HepG2 (cell line): ENCODE results near the gene RPTOR. TPM values are rescaled to one million over a fixed set of nuclear protein-coding genes. Genes with fewer than 3 reads are reported as not detected.

Experiments
- AKAP8 ChIP-seq: sonication (generic); formaldehyde crosslinking; IDR thresholded peaks from 2 replicates; pipeline ENCODE4 v1.5.1; 2020; ENCODE audit warnings: mild to moderate bottlenecking, missing genetic modification reagents
- CENPT ChIP-seq: sonication (generic); formaldehyde crosslinking; IDR thresholded peaks from 2 replicates; pipeline ENCODE4 v1.8.0; 2022; ENCODE audit warnings: low read depth, mild to moderate bottlenecking, moderate library complexity, missing genetic modification reagents
- DMTF1 ChIP-seq: sonication (generic); formaldehyde crosslinking; IDR thresholded peaks from 2 replicates; pipeline ENCODE4 v1.4.0; 2020; ENCODE audit warnings: mild to moderate bottlenecking, missing genetic modification reagents
- MEIS1 ChIP-seq: sonication (generic); formaldehyde crosslinking; IDR thresholded peaks from 2 replicates; pipeline ENCODE4 v1.9.0; 2021; ENCODE audit warnings: mild to moderate bottlenecking, missing genetic modification reagents, moderate library complexity, borderline replicate concordance
- PHF21A ChIP-seq: sonication (generic); formaldehyde crosslinking; IDR thresholded peaks from 2 replicates; pipeline ENCODE4 v1.5.0; 2020; ENCODE audit warnings: mild to moderate bottlenecking, missing genetic modification reagents
- SMAD3 ChIP-seq: sonication (generic); formaldehyde crosslinking; IDR thresholded peaks from 2 replicates; pipeline ENCODE4 v1.4.0; 2020; ENCODE audit warnings: missing genetic modification reagents
- TSC22D2 ChIP-seq: sonication (generic); formaldehyde crosslinking; IDR thresholded peaks from 2 replicates; pipeline ENCODE4 v1.5.1; 2020; ENCODE audit warnings: missing genetic modification reagents, mild to moderate bottlenecking, borderline replicate concordance
- XBP1 ChIP-seq: sonication (generic); formaldehyde crosslinking; IDR thresholded peaks from 2 replicates; pipeline ENCODE4 v1.5.0; 2020; ENCODE audit warnings: missing genetic modification reagents
- ZIK1 ChIP-seq: sonication (generic); formaldehyde crosslinking; IDR thresholded peaks from 2 replicates; pipeline ENCODE4 v1.5.0; 2020; ENCODE audit warnings: mild to moderate bottlenecking, low read depth, missing genetic modification reagents, borderline replicate concordance
- ZMAT5 ChIP-seq: sonication (generic); formaldehyde crosslinking; IDR thresholded peaks from 2 replicates; pipeline ENCODE4 v1.5.0; 2020; ENCODE audit warnings: mild to moderate bottlenecking, low read depth, missing genetic modification reagents, borderline replicate concordance
- ZNF282 ChIP-seq: fragments of 450-650 bp; IDR thresholded peaks from 2 replicates; pipeline ENCODE4 v1.6.1; 2018; ENCODE audit not compliant: partially characterized antibody
- ZNF317 ChIP-seq: sonication (generic); formaldehyde crosslinking; IDR thresholded peaks from 2 replicates; pipeline ENCODE4 v1.5.0; 2020; ENCODE audit warnings: mild to moderate bottlenecking, missing genetic modification reagents
- ZNF318 ChIP-seq: sonication (generic); formaldehyde crosslinking; IDR thresholded peaks from 2 replicates; pipeline ENCODE4 v1.4.0; 2020; ENCODE audit warnings: mild to moderate bottlenecking, missing genetic modification reagents
- ZNF335 ChIP-seq: sonication (generic); formaldehyde crosslinking; IDR thresholded peaks from 2 replicates; pipeline ENCODE4 v1.4.0; 2020; ENCODE audit warnings: missing genetic modification reagents
- ZNF451 ChIP-seq: sonication (generic); formaldehyde crosslinking; IDR thresholded peaks from 2 replicates; pipeline ENCODE4 v1.5.0; 2020; ENCODE audit warnings: mild to moderate bottlenecking, missing genetic modification reagents
- ZNF557 ChIP-seq: sonication (generic); formaldehyde crosslinking; IDR thresholded peaks from 2 replicates; pipeline ENCODE4 v1.4.0; 2020; ENCODE audit warnings: missing genetic modification reagents
- ZNF569 ChIP-seq: sonication (generic); formaldehyde crosslinking; IDR thresholded peaks from 2 replicates; pipeline ENCODE4 v1.5.0; 2020; ENCODE audit warnings: mild to moderate bottlenecking, missing genetic modification reagents, moderate library complexity, borderline replicate concordance
- ZNF747 ChIP-seq: sonication (generic); formaldehyde crosslinking; IDR thresholded peaks from 2 replicates; pipeline ENCODE4 v1.8.1; 2023; ENCODE audit warnings: missing genetic modification reagents, mild to moderate bottlenecking, borderline replicate concordance
- polyA plus RNA-seq, 8 experiments: library from polyadenylated mRNA; depleted of rRNA in 3 of 8; stranded (reverse) in 7 of 8; unstranded in 1 of 8; fragments of >200 nt; fragmentation: Illumina TruSeq in 4 of 8; extraction: Trizol in 4 of 8; gene quantifications; 2 replicates each; pipeline versions ENCODE4 v1.2.1 to v1.2.3, GENCODE V29; 2011 to 2016; ENCODE audit warnings: low read depth in 4 of 8, missing spikeins in 1 of 8, mixed read lengths in 1 of 8; ENCODE audit not compliant: insufficient read depth in 1 of 8
- total RNA-seq, 5 experiments: library from RNA; depleted of rRNA; stranded (reverse); fragments of >200 nt; fragmentation: Illumina TruSeq; extraction: Trizol; gene quantifications; 2 replicates each; pipeline ENCODE4 v1.2.3, GENCODE V29; 2016; ENCODE audit warnings: low read depth in 1 of 5

The RPTOR gene
- total and polyA plus RNA-seq, 2 of the 13 experiments (the other 11 are each of a cell fraction or from before 2014, with no cell fraction given), result 6.6 to 25.3 TPM

GRCh38 chr17:80694085-80694991, 149.7 kb downstream of the RPTOR start (continued):
- no peak for TF ChIP-seq DMTF1
- no peak for TF ChIP-seq ZNF747 (CRISPR knock-in tag)
- 0 out of 2 replicates have a peak, but pooled peaks have one; percentile 39 for TF ChIP-seq AKAP8 (CRISPR knock-in tag)
- no peak for TF ChIP-seq ZMAT5 (CRISPR knock-in tag)
- no peak for TF ChIP-seq ZNF317 (CRISPR knock-in tag)
- no peak for TF ChIP-seq ZNF451
- 0 out of 2 replicates have a peak, but pooled peaks have one; percentile 17 for TF ChIP-seq PHF21A (CRISPR knock-in tag)
- TF ChIP-seq ZNF318 (CRISPR knock-in tag), result no peak
- no peak for TF ChIP-seq CENPT (CRISPR knock-in tag)
- TF ChIP-seq ZNF557 (CRISPR knock-in tag), result no peak
- no peak for TF ChIP-seq TSC22D2 (CRISPR knock-in tag)
- no peak for TF ChIP-seq ZNF282
- TF ChIP-seq MEIS1 (CRISPR knock-in tag), result no peak
- no peak for TF ChIP-seq ZNF335 (CRISPR knock-in tag)
- no peak for TF ChIP-seq XBP1 (CRISPR knock-in tag)
- TF ChIP-seq SMAD3 (CRISPR knock-in tag), result no peak
- no peak for TF ChIP-seq ZNF569 (CRISPR knock-in tag)
- 0 out of 2 replicates have a peak, but pooled peaks have one; percentile 59 for TF ChIP-seq ZIK1 (CRISPR knock-in tag)
